Dermis blood vessel endothelial cell (primary cell): ENCODE data around the gene RFC5. TPM values are rescaled to one million over a fixed set of nuclear protein-coding genes. Genes with fewer than 3 reads are reported as not detected.
"Not testable (repeated sequence)": the region's sequence is repeated elsewhere in the genome, so short reads cannot be mapped to it uniquely, and the experiment has no call there.

Experiments used
- DNase-seq: peaks from one replicate; pipeline ENCODE4 v3.0.0; 2010
- total RNA-seq: library from RNA; depleted of rRNA; stranded (reverse); fragments of >200 nt; gene quantifications from 2 replicates; pipeline ENCODE4 v1.2.3, GENCODE V29; 2014

RFC5 gene, protein sequence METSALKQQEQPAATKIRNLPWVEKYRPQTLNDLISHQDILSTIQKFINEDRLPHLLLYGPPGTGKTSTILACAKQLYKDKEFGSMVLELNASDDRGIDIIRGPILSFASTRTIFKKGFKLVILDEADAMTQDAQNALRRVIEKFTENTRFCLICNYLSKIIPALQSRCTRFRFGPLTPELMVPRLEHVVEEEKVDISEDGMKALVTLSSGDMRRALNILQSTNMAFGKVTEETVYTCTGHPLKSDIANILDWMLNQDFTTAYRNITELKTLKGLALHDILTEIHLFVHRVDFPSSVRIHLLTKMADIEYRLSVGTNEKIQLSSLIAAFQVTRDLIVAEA
- total RNA-seq = 14.8 and 26.3 TPM in 2 replicates

DNA sequence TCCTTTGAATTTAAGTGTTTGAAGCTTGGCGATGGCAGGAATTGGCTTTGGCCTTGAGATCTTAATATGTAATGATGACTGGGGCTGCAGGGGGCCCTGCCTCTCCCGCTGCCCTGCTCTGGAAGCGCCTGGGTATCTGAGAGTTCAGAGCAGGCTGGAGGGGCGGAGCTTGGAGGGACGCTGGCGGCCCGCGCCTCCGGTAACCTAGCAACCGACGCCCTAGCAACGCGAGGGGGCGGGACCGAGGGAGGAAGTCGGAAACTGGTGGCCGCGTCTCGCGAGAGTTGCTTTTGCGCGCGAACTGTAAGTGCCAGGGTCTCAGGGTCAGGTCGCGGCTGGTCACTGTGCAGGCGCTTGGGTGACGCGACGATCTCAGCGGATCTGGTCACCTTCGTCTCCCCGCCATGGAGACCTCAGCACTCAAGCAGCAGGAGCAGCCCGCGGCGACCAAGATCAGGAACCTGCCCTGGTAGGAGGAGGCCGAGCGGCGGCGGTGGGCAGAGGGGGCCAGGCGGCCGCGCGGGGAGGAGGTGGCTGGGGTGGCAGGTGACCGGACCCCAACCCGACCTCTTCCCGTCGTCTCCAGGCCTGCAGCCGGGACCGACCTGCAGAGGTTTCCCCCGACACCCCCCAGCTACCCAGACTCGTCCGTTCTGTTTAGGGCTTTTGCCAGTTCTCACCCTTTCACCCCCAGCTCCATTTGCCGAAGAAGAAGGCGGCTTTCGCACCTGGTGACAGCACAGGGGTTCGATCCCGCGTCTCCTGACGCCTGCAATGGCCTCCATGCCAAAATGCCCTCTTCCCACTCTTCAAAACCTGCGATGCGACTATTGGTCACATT lies at the start of gene RFC5:
Gene RFC5 (plus strand): TSS at position 280 of the 841 bp plus-strand sequence. CDS start 125 bp downstream, at position 405.
- peak; percentile 98 for DNase-seq

DNA sequence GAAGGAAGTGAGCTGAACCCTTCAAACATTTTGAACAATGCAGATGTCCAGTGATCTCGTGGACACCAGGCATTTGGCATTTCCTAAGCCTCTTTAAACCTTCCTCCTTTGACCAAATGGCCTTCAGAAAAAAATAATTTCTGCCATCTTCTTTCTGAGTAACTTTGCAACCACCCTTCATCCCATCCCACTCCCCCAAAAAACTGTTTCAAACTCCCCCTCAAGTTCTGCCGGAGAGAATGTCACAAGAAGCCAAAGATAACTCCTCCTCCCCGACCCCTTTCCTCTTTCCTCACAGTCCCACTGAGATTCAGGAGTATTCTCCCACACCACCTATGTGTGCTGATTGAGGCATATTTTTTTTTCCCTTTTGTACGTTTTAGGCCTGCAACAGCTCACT lies 49.5 kb upstream of the RFC5 start:
- no peak for DNase-seq

DNA sequence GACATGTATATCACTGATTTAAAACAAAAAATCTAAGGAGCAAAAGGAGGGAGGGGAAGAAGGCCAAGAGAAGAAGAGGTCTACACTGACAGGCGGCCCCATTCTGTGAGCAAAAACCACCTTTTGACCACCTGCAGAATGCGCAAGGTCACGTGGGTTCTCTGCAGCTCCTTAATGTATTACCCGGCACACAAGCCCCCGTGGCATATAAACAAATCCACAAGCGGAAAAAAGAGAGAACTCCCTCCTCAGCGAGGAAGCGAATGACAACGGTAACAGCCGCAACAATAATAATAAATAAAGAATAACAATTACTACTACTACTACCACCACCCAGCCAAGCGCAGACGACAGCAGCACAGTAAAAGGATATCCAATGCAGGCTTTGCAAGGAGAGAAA lies 49.0 kb upstream of the RFC5 start:
- no peak for DNase-seq

DNA sequence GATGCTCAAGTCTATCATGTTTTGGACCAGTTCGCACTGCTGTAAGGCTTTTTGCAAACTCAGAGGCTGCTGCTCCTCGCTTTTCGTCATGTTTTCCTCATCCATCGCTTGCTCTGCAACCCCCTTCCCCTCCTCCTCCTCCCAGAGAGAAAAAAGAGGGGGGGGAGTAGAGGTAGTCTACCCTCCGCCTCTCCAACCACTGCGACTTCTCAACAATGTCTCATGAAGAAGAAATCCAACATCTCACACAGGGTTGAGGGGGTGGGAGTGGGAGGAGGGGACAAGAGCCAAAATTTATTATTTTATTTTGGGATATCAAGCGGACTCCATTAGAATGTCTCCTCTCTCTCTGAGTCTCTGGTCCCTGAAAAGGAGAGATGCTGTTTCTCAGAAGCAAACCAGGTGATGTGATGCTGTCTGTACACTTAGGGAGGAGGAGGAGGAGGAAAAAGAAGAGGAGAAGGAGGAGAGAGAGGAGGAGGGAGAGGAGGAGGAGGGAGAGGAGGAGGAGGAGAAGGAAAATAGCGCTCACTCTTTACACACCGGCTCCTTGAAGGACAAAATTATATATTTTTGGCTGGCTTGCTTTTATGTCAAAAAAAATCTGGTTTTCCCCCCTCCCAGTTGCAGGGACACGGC lies 48.2 kb upstream of the RFC5 start:
- DNase-seq = no peak

DNA sequence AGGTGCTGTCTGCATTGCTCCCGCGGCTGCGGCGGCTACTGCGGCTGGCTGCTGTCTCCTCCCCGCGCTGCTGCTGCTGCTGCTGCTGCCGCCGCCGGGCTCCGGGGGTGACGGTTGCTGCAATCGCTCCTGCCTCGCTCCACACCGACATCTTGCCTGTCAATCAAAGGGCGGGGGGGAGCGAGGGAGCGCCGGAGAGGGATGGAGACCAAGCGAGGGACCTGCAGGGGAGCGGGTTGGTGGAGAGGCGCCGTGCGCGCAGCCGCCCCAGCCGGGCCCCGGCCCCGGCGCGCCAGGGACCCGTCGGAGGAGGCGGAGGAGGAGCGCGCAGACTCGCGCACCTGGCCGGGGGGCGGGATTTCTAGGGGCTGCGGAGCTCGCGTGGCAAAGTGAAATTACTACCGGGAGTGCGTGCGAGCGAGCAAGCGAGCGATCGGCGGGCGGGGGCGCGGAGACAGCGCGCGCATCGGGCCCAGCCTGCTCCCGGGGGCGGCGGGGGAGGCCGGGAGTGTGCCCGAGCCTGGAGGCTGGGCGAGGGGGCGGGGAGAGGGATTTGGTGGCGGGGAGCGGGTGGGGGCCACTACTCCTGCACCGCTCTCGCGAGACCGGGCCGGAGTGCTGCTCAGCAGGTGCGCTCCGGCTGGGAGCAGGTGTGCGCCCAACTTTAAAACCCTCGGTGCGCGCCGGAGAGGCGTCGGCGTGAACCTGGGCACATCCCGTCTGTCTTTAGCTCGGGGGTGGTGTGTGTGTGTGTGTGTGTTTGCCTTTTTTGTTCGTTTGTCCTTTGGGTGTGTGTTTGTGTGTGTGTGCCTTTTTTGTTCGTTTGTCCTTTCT lies 47.5 kb upstream of the RFC5 start, which contains the start of gene KSR2:
Gene KSR2 (minus strand): TSS at position 165 of the 834 bp plus-strand sequence. CDS start 735 bp downstream, outside the sequence.
- DNase-seq = peak; percentile 26

DNA sequence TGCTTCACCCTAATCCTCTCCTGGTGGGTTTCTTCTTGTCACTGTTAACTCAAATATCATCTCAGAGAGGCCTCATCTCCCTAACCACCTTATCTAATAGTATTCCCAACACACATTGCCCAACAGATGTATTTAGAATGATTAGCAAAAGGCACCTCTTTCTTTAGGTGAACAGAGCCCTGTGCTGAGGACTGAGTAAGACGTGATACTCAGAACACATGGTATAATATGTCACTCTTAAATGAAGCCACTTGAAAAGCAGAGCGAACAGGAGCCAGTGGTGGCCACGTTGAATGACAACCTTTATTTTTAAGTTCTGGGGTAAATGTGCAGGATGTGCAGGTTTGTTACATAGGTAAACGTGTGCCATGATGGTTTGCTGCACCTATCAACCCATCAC lies 46.2 kb upstream of the RFC5 start:
- DNase-seq = no peak

DNA sequence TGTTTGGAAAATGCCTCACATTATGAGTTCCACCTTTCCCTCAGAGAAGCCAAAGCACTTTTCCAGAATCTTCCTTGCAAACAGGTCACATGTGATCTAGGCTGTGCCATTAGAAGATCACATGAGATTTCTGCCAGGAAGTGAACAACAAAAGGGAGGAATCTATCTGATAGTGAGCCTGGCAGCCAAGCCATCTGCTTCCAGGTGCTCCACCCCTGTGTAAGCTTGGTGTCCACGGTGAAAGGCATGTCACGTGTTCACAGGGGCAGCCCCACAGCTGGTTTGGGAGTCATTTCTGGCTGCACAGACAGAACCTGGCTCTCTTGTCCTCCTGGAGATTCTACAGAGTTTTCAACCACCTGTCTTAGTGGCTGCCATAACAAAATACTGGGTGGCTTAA lies 44.2 kb upstream of the RFC5 start:
- DNase-seq = peak; percentile 3

DNA sequence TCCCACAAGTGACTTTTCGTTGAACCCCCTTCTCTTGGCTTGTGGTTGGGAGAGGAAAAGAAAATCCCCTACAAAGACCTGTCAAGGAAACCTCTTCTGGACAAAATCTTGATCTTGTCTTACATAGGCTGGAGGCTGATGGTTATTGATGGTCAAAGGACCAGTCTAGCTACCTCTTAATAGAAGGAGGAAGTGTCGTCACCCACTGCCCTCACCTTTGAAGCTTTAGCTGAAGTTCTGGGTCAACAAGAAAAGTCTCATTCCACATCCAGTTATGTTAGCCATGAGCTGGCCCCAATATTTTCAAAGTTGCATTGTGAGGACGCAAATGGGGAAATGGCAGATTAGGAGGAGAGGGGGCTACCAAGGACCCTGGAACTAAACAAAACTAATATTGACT lies 41.5 kb upstream of the RFC5 start:
- DNase-seq = no peak

DNA sequence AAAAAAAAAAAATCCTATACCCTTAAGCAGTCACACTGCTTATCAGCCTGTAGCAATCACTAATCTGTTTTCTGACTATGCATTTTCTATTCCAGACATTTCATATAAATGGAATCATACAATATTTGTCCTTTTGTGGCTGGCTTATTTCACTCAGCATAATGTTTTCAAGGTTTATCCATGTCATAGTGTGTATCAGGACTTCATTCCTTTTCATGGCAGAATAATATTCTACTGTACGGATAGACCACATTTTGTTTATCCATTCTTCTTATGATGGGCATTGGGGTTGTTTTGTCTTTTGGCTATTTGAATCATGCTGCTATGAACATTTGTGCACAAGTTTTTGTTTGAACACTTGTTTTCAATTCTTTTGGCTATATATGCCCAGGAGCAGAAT lies 39.1 kb upstream of the RFC5 start:
- DNase-seq = no peak

DNA sequence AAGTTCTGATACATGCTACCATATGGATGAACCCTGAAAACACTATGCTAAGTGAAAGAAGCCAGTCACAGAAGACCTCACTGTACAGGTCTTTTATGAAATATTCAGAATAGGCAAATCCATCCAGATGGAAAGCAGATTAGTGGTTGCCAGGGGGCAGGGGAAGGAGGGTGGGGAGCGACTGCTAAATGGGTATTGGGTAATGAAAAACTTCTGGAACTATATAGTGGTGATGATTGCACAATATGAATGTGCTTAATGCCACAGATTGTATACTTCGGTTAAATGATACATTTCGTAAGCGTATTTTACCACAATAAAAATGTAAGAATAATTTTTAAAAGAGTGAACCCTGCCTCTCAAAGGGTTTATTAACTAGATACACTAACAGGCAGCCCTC lies 35.9 kb upstream of the RFC5 start:
- no peak for DNase-seq

DNA sequence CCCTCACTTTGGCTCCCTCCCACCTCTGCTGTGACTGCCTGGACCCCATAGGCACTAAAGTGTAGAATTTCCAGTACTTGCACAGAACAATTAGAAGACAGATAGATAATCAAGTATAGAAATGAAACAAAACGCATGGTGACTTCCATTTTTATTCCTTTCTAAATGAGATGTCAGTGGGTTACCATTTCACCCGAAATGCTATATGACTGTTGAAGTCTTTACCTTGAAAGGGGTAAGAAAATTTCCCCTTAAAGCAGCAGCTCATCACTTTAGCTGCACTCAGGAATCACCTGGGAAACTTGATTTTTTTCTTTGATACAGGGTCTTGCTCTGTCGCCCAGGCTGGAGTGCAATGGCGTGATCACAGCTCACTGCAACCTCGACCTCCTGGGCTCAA lies 35.2 kb upstream of the RFC5 start:
- DNase-seq = no peak

DNA sequence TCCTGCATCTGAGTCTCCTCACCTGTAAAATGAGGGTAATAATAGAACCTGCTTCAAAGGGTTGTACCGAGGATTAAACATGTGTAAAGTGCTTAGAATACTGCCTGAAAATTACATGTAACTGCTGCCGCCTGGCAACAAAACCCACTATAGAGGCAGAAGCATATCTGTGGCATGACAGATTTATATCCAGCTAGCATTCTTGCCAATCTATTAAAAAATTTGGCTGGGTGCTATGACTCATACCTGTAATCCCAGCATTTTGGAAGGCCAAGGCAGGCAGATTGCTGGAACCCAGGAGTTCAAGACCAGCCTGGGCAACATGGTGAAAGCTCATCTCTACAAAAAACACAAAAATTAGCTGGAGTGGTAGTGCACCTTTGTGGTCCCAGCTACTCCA lies 31.3 kb upstream of the RFC5 start:
- DNase-seq = no peak

DNA sequence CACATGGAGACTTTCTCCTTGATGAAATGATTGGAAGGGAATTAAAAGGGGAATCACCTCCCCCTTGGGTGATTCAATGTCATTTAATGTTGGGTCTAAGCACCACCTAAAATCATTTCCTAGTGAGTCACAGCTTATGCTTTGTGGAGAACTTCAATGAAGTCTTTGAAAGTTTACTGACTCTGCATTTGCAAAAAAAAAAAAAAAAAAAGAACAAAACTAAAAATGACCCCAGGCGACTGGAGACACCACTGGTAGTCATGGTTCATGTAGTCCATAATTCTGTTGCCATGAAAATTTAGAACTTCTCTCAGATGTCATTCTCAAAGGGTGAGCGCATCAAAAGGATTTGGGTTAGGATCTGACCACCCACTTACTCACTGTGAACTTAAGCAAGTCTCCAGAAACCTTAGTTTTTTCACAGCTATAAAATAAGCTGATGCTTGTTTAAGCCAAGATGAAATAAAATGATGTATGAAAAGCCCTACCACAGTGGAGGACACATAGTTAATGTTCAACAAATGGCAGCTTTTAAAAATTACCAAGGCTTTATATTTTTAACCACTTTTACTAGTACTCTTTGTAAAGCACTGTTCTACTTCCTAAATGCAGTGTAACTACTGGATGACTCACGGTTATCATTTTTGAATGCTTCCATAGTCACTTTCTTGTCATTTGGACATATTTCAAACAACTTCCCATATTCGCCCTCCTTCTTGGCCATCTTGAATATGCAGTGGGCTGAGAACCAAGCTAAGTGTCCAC lies 29.6 kb upstream of the RFC5 start:
- no peak for DNase-seq

DNA sequence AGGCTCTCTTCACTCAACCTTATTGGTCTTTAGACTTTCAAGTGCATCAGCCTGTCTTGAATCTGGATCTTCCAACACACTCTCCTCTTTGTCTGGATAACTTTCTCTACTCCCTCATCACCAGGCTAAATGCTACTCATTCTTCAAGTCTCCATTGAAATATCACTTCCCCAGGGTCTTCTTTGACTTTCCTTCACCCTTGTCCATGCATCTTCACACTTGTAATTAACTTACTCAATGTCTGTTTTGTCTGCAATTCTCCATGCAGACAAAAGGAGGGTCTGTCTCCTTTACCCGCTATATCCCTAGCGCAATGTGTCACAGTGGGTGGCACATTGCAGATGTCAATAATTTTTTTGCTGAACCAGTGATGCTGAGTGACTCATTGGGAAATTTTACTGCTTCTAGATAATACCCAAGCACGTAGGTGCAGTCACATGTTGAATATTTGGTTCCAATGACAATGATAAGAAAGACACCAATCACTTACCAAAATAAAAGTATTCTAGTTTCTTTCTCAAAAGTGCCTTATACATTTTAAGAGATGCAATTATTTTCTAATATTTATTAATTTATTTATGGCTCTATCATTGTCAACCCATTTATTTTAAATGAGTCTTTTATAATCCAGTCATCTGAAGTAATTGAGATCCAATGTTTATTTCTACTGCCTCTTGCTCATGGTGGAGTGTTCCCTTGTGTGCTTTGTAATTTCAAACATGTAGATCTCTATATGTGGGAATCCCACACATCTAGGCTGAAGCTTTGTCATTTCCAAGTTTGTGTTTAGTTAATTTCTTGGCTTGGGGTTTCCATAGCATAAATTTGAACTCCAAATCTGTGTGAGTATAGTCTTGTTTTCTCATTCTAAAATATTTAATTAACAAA lies 21.7 kb upstream of the RFC5 start:
- DNase-seq = no peak

DNA sequence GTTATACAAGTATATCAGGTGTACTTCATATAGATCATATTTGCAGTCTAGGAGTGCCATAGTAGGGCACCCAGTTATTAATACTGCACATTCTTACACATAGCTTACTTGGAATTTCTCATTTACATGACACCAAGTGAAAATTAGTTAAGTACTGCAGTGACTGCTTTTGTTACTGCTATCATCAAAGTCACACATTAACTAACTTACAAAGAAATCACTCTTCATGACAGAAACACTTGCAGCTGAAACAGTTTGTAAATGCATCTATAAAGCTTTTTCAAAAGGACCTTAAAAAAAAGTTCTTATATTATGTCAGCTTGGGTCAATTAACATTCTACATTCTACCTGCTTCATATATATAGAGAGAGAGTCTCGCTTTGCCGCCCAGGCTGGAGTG lies 17.8 kb upstream of the RFC5 start:
- no peak for DNase-seq

DNA sequence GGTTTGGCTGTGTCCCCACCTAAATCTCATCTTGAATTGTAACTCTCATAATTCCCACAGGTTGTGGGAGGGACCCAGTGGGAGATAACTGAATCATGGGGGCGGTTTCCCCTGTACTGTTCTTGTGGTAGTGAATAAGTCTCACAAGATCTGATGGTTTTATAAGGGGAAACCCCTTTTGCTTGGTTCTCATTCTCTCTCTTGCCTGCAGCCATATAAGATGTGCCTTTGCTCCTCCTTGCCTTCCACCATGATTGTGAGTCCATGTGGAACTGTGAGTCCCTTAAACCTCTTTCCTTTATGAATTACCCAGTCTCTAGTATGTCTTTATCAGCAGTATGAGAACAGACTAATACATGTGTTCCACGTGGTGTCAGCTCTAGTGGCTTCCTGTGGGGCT lies 16.7 kb upstream of the RFC5 start:
- DNase-seq = not testable (repeated sequence)

DNA sequence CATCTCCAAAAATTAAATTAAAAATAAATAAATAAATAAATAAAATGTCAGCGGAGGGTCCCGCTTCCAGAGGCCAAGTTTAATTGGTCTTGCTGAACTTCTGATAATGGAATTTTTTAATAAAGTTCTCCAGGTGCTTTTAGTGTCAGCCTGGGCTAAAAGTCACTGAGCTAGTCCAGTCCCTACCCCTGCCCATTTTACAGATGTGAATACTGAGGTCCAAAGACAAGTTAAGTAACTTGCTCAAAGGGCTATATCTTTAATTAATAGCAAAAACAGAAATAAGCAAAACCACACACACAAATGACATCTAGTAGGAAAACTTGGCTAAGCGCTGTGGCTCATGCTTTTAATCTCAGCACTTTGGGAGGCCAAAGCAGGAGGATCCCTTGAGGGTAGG lies 5.6 kb upstream of the RFC5 start:
- DNase-seq = no peak

DNA sequence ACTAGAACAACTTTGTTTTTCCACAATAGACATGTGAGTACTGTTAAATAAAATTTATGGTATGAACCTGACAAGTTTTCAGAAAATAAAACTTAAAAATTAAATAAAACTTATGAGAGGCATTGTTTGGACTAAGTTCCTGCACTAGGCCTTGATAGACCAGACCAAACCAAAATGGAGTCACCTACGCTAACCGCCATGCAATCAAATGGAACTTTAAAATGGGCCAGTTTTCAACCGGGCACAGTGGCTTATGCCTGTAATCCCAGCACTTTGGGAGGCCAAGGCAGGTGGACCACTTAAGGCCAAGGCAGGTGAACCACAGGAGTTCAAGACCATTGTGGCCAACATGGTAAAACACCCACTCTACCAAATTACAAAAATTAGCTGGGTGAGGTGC lies 5.1 kb upstream of the RFC5 start:
- no peak for DNase-seq

DNA sequence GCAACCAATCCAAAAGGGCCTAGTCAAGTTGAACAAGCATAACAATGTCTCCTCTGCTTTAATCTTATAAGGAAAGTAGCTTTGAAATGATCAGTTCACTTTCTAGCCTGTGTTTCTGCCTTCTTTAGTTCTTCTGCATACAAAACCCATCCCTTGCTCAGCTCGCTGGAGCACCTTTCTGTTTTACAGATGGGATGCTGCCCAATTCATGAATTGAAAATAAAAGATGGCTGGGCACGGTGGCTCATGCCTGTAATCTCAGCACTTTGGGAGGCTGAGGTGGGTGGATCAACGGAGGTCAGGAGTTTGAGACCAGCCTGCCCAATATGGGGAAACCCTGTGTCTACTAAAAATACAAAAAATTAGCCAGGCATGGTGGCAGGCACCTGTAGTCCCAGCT lies 4.5 kb upstream of the RFC5 start:
- DNase-seq = no peak

DNA sequence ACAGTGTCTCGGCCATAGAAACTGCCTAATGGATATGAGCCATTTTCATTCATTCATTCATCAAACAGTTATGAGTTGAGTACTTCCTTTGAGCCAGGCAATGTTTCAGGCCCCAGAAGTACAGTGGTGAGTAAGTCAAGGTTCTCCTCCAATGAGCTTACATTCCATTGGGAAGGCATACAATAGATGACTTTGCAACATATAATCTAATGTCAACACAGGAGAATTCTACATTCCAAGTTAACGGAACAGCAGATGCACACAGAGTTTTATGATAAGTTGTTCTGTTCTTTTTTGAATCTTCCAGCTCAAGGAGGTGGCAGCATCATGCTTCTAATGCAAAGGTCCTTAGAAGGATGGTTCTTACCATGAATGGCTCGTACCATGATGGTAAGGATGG lies 3.2 kb upstream of the RFC5 start:
- DNase-seq = no peak

DNA sequence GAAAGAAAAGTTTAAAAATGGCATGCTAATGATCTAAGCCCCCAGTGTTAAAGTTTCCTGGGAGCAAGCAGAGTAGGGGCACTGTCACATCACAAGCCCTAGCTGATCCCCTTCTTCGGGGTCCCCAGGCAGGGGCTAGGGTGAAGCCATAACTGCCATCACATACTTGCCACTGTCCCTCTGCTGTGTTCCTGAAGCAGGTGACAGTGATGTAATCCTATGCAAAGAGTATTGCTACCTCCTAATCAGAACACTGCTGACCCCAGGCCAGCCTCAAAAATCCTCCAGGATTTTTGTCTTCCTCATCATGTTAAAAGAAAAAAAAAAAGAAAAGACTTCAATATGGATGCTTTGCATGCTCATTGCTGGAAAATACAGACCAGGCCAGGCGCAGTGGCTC lies 1.2 kb upstream of the RFC5 start:
- no peak for DNase-seq
